OCI-LY3 (cell line): ENCODE measurements around the gene MTCH1.

Source experiments
- EZH2phosphoT487 ChIP-seq: fragments of 200-600 bp; shearing (Covaris generic); IDR thresholded peaks from 2 replicates; pipeline ENCODE4 v1.6.1; 2018; ENCODE audit warnings: antibody characterized with exemption, mixed run types, low read depth
- TF ChIP-seq, protein P1 (sequence below): fragments of 200-600, 300-600 bp; sonication (generic); IDR thresholded peaks from 2 replicates; pipeline ENCODE4 v1.5.1; 2014; ENCODE audit warnings: antibody characterized with exemption, low read length, low read depth

DNA sequence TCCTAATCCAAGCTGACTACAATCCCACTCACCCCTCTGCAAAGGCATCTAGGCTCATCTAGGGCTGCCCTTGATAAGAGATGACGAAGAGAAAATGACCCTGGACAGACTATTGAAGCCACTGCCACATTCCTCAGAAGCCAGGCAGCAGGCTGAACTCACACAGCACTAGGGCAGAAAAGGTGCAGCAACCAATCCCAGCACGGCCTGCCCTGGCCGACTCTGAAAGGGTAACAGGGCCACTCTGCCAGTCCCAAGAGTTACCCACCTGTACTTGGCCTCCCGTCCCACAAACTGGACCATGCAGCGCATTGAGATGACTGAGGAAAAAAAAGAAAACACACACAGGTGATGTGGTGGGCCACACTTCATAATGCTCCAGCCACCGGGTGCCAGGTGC, 9.1 kb downstream of the MTCH1 start:
- TF ChIP-seq, protein P1, sequence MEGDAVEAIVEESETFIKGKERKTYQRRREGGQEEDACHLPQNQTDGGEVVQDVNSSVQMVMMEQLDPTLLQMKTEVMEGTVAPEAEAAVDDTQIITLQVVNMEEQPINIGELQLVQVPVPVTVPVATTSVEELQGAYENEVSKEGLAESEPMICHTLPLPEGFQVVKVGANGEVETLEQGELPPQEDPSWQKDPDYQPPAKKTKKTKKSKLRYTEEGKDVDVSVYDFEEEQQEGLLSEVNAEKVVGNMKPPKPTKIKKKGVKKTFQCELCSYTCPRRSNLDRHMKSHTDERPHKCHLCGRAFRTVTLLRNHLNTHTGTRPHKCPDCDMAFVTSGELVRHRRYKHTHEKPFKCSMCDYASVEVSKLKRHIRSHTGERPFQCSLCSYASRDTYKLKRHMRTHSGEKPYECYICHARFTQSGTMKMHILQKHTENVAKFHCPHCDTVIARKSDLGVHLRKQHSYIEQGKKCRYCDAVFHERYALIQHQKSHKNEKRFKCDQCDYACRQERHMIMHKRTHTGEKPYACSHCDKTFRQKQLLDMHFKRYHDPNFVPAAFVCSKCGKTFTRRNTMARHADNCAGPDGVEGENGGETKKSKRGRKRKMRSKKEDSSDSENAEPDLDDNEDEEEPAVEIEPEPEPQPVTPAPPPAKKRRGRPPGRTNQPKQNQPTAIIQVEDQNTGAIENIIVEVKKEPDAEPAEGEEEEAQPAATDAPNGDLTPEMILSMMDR, result no peak
- no peak for TF ChIP-seq EZH2phosphoT487
